ENCODE measurements around the gene HLF. TPM values are rescaled to one million over a fixed set of nuclear protein-coding genes. Genes with fewer than 3 reads are reported as not detected.

The HLF gene
- total RNA-seq, 1 donor = not detected

DNA sequence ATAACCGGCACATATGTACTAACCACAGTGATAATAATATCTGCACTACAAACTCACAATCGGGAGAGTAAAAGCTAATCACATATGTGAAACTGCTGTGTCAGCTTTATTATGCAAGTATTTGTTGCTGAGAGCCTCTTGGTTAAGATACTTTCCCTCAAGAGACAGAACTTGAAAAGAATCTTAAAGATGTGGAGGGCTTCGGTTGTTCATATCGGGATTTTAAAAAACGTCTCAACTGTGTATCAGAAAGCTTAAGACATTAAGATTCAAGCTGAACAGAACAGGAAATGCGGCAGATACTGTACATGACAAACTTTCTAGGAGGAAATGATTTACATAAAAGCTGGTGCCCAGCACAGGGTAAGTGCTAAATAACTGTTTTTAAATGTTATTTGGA lies 27.5 kb upstream of the HLF start:
- H3K4me3 ChIP-seq (ENCODE audit: low read depth, low read length) = no peak overlapping the region
- no peak for DNase-seq (ENCODE audit: low read depth)
- TF ChIP-seq, protein P1, sequence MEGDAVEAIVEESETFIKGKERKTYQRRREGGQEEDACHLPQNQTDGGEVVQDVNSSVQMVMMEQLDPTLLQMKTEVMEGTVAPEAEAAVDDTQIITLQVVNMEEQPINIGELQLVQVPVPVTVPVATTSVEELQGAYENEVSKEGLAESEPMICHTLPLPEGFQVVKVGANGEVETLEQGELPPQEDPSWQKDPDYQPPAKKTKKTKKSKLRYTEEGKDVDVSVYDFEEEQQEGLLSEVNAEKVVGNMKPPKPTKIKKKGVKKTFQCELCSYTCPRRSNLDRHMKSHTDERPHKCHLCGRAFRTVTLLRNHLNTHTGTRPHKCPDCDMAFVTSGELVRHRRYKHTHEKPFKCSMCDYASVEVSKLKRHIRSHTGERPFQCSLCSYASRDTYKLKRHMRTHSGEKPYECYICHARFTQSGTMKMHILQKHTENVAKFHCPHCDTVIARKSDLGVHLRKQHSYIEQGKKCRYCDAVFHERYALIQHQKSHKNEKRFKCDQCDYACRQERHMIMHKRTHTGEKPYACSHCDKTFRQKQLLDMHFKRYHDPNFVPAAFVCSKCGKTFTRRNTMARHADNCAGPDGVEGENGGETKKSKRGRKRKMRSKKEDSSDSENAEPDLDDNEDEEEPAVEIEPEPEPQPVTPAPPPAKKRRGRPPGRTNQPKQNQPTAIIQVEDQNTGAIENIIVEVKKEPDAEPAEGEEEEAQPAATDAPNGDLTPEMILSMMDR (IDR thresholded peaks at IDR 0.05; ENCODE audit: insufficient read depth, low read depth, low read length) = no peak

DNA sequence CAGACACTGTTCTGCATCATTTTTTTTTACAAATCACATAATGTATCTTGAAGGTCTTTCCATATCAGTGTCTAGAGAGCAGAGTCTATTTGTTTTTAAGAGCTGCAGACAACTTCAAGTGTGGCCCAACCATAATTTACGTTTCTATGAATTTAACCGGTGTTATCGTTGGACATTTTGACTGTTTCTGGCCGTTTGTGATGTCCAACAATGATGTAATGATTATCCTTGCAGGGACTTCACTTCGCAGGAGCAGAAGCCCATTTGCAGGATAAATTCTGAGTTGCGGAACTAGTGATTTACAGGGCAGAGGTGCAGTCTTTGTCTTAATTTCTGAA lies 26.9 kb upstream of the HLF start:
- TF ChIP-seq, protein P1 (IDR thresholded peaks at IDR 0.05; ENCODE audit: insufficient read depth, low read depth, low read length) = no peak
- H3K4me3 ChIP-seq (ENCODE audit: low read depth, low read length) = peak overlapping the region; percentile 60
- no peak for DNase-seq (ENCODE audit: low read depth)

GRCh38 chr17:55238179-55238930 lies 26.4 kb upstream of the HLF start:
- peak; percentile 83 for DNase-seq (ENCODE audit: low read depth)
- H3K4me3 ChIP-seq (ENCODE audit: low read depth, low read length) = peak overlapping the region; percentile 60
- TF ChIP-seq, protein P1 (IDR thresholded peaks at IDR 0.05; ENCODE audit: insufficient read depth, low read depth, low read length) = no peak

DNA sequence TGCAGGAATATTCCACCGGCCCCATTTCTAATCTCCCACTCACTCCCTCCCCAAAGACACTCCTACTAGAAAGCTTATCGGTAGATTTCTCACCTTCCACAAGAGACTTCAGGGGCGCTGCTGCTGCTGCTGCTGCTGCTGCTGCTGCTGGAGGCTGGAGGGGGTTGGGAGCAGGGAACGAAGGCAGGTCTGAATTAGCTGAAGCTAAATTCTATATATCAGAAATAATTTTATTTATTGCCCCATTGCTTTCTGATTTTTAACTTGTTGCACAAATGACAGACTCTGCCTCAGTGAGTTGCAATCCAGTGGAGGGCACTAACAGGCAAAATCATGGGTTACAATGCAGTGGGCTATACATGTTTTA lies 25.8 kb upstream of the HLF start:
- TF ChIP-seq, protein P1 (IDR thresholded peaks at IDR 0.05; ENCODE audit: insufficient read depth, low read depth, low read length) = no peak
- no peak for DNase-seq (ENCODE audit: low read depth)
- peak overlapping the region; percentile 60 for H3K4me3 ChIP-seq (ENCODE audit: low read depth, low read length)

DNA sequence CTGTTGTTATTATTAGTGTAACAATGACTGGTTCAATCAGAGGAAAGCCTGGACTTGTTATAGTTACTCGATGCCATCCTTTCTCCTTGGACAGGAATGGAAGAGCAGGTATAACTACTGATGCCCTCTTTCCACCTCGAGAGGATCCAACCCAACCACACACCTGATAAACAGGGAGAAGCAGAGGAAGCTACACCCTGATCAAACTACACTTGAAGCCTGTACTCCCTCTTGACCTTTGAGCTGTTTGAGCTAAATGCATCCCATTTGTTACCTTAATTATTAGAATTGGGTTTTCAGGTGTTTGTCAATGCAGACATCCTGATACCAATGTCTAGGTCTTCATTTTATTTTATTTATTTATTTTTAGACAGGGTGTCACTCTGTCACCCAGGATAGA lies 23.7 kb upstream of the HLF start:
- TF ChIP-seq, protein P1 (IDR thresholded peaks at IDR 0.05; ENCODE audit: insufficient read depth, low read depth, low read length) = no peak
- DNase-seq (ENCODE audit: low read depth) = no peak
- no peak overlapping the region for H3K4me3 ChIP-seq (ENCODE audit: low read depth, low read length)

GRCh38 chr17:55242476-55242875 lies 22.3 kb upstream of the HLF start:
- DNase-seq (ENCODE audit: low read depth) = no peak
- TF ChIP-seq, protein P1 (IDR thresholded peaks at IDR 0.05; ENCODE audit: insufficient read depth, low read depth, low read length) = no peak
- H3K4me3 ChIP-seq (ENCODE audit: low read depth, low read length) = no peak overlapping the region

GRCh38 chr17:55245986-55246385 lies 18.8 kb upstream of the HLF start:
- DNase-seq (ENCODE audit: low read depth) = no peak
- TF ChIP-seq, protein P1 (IDR thresholded peaks at IDR 0.05; ENCODE audit: insufficient read depth, low read depth, low read length) = no peak
- no peak overlapping the region for H3K4me3 ChIP-seq (ENCODE audit: low read depth, low read length)

All from fibroblast of villous mesenchyme (primary cell).